Activated CD4-positive, CD25-positive, alpha-beta regulatory T cell treated with anti-CD3 and anti-CD28 coated beads, Interleukin-2, amount 50 U/mL, for 16 hours (primary cell): ENCODE results near the gene GPC1.
A peak's percentile ranks its signal among the peaks of the same experiment; 100 is the strongest.

Experiments used
- DNase-seq: peaks from one replicate; pipeline ENCODE4 v3.0.0-alpha.2; 2020; ENCODE audit warnings: low read depth, low spot score

GPC1 gene

DNA sequence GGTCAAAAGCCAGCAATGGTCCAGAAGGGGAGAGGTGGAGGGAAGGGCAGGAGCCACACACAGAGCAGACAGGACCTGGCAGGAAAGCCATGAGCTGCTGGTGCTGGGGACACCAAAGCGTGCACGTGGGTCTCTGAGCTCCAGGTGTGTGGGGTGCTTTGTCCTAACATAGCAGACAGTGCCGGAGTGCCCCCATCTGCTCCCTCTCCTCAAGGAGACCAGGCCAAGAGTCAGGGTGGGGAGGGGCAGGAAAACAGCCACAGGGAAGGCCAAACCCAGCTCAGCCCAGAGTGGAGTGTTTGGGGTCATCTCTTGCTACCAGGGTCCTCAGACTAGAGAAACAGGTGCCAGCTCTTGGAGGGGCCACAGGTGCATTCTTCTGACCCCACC, 4.2 kb upstream of the GPC1 start:
- no peak for DNase-seq

DNA sequence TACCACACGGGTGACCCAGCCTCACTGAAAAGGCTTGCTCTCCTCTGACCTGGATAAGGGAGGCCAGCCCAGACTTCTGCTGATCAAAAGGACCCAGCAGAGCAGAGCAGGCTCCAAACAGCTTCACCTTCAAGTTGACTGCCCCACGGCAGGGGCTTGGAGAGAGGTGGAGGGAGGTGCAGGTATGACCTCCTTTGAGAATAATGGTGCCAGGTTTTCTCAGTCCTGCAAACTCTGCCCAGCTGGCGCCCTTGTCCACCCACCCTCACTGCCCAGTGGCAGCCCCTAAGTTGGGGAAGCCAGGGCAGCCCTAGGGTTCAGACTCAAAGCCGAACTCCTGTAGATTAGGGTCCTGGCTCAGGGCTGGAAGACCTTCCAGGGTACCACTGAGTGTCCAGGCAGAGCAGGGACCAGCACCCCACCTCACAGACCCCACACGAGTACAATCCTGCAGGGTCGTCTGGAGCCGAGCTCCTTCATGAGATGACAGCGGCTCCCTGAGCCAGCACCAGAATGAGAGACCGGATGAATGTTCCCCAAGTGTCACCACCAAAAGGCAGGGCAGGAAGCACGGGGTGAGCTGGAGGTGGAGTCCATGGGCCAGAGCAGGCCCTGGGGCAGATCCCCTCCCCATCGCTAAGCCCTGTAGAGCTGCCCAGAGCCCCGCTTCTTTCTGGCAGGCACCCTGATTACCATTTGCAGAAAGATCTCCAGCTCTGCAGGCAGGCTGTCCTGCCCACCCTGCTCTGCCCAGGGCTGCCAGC, 3.6 kb upstream of the GPC1 start:
- DNase-seq = no peak

DNA sequence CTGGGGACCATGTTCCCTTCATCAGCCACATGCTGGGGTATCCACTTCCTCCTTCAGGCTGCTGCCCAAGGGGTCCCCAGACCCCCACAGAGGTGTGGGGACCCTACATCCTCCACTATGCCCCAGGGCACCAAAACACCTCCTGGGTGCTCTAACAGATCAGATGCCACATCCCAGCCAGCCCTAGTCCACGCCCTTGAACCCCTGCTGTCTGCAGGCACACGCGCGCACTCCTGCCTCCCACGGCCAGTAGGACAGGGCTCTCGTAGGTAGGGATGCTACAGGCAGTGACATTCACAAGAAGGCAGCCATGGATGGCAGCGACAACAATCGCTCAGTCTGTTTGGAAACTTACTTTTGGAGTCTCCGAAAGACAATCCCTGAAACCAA, 3.0 kb upstream of the GPC1 start:
- DNase-seq = no peak

DNA sequence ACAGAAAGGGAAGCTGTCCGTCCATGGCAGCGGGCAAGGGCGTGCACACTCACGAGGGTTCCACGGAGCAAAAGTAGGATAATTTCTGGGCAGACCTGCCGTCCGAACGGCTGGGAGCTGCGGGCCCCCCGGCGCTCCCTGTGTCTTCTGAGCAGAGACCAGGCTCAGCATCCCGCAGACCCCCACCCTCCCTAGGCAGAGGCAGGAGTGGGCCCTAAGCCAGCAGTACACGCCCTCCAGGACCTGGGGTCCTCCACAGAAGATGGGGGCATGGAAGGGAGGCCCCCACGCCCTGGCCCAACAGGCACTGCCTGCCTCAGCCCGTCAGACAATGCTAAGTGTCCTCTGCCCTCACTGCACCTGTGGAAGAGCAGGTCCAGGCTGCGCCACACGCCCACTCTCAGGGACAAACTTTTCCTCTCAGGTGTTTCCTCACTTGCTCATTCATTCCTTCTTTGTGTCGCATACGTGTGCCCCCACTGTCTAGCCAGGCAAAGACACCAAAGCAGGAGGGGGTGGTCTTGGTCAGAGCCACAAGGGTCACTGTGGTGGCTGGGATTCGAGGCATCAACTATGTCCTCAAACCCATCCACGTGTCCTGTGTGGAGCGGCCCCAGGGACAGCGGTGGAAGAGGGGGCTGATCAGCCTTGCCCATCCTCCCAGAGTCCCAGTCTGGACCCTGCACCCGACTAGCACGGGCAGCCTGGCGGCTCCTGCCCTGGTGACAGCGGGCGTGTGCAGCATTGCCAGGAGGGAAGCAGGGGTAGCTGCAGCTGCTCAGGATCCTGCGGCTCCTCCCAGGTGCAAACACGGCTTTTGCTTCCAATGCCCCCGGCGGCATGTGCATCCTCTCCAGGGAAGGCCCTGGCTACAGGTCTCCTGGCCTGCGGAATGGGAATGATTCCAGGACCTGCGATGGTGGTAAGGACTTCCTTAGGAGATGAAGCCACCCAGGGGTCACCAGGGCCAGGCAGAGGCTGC, 2.4 kb upstream of the GPC1 start:
- no peak for DNase-seq

DNA sequence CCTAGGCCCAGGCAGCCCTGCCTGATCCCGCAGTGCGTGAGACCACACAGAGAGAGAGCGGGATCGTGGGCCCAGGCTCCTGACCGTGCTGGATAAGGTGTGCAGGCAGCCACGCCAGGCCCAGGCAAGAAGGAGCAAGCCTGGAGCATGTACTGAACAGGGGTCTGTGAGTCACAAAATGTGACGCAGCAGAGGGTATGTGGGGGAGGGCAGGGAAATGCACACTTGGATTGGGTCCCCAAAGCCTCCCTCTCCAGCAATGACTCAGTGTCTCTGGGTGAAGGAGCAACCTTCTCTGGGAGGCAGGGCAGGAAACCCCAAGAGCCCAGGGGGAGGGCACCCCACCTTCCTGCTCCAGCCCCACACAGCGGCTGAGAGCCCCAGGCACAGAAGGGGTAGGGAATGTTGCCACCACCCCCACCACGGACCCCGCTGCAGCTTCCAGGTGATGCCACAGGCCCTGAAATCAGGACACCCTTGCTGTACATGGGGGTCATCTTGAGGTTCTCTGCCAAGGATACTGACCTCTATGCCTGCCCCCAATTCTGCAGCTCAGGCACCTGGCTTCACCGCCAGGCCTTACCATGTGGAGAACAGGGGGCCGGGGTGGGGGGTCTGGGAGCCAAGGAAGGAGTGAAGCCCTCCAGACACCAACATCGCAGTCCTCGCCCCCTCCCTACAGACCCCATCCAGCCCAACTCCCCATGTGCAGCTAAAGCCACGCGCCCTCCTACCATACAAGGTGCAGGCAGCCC, 1.3 kb upstream of the GPC1 start:
- DNase-seq = no peak

DNA sequence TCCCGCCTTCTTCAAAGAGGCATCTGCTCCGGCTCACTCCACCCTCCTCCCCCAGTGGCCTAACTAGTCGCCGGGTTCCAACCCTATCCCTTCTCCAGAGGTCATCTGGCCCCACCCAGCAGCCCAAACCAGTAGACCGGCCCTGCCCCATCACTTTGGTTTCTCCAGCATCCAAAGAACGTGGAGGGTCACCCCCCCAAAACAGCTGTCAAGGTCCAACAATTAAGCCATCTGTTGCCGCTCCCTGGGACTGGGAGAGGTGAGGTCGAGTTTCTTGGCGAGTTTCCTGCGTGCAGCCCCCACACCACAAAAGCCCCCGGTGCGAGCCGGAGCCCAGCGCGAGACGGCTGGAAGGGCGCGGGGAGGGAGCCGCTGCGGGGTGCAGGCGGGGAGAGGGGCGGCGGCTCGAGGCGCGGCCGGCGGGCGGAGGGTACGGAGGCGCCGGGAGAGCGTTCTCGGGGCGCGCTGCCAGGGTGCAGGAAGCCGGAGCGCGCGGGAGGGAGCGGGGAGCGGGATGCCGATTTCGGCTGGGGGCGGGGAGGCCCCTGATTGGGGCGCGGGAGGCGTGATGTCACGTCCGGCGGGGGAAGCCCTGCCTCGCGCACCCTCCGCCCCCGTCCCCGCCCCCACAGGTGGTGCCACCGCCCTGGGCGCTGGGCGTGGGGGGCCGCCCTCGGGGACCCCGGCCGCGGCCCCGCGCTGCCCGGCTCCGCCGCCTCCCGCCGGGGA, 571 bp upstream of the GPC1 start:
- DNase-seq = peak; percentile 72

DNA sequence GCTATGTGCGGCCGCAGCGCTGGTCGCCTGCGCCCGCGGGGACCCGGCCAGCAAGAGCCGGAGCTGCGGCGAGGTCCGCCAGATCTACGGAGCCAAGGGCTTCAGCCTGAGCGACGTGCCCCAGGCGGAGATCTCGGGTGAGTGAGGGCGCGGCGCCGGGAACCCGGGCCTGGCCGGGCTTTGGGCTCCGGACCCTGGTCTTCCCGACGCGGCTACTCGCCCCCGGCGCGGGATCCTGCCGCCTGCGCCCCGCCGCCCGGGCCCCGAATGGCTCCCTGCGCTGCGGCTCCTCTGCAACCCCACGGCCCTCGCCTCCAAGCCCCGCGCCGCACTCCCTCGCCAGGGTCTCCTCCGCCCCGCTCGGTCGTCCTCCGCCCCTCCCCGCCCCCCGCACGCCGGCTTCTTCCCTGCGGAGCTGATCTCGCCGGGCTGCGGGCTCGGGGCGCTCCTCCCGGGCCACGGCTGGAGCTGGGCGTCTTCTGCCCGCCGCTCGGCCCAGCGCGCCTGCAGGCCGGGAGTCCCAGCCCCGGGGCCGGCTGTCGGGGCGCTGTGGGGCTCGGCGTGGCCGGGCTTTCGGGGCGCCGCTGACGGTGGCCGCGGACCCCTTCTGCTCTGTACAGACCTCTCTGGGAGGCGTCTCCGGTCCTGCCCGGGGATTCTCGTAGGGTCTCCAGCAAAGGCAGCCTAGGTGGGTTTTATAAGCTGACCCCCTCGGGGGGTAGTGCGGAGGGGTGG, 652 bp downstream of the GPC1 start:
- no peak for DNase-seq

DNA sequence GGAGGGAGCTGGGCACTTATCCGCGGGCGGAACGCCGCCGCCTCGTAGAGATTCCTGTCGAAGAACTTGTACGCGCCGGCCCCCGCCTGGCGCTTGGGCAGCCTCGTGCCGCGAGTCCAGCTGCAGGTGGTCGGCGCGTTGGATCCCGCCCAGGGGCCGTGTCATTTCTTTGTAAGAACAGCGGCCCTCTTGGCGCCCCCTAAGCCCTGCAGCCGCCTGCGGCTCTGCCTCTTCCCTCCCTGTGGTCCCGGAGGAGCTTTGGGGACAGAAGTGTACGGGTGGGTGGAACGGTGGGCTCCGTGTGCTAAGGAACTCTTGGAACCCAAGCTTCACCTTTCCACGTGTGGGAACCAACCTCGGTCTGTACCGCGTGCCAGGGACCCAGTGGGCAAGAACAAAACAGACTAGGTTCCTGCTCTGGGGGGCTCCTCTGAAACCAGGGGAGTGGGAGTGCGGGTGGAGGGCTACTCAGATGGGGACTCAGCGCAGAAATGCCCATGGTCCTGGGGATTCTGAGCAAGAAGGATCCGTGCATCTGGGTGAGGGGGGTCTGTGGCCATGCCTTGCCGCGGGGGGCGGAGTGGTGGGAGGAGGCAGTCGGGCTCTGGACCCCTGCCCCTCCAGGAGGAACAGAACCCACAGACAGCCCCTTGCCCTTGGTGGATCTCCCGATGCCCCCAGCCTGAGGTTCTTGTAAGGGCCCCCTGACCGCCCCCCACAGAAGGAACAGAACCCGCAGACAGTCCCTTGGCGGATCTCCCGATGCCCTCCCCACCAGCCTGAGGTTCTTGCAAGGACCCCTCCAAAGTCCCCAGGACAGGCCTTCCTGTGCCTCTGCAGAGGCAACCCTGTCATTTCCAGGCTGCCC, 1.5 kb downstream of the GPC1 start:
- no peak for DNase-seq

DNA sequence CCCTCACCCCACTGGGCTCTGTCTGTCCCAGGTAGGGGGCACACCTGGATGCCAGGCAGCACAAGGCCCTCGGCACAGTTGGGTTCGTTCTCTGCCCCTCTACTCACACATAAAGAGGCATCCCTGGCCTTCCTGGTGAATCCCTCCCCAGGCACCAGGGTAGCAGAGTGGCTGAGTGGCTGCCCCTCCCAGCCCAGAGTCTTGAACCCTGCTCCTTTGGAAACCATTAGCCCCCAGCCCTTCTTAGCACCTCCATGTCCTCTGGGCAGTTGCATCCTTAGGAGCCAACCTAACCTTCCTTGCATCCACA, 2.0 kb downstream of the GPC1 start:
- no peak for DNase-seq

DNA sequence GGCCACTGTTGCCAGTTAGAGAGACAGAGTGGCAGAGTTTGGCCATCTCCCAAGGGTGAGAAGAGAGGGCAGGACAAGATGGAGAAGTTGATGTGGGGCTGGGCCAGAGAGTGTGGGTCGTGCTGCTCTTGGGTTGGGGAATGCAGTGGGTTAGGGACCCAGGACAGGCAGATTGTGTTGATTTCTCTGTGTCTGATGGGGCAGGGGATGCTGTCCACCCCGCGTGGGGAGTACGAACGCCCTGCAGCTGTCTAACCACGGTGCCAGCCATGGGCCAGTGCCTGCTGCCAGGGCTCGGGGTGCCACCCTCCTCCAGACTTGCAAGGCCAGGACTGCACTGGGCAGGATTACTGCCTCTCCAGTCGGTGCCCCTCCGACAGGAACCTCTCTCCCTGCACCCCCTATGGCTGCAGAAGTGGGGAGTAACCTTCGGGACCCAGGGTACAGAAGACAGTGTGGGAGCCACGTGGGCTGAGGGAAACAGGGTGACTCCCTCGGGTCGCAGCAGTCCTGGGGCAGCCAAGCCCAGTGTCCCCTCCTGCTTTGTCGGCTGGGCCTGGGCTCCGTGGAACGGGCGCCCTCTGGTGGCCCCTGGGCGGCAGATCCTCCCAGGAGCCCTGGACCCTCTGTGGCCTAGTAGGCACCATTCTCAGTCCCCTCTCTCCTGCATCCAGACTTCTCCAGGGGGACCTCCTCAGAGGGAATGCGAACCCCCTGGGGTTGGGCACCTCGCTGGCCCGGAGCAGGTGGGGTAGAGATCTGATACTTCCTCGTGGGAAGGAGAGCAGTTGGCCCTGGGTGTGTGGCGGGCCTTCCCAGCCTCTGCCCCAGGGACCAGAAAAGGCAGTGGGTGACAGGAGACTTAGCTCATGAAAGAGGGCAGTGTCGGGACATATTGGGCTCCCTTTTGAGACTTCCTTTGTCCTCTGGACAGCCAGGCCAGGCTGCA, 2.7 kb downstream of the GPC1 start:
- DNase-seq = peak; percentile 30

DNA sequence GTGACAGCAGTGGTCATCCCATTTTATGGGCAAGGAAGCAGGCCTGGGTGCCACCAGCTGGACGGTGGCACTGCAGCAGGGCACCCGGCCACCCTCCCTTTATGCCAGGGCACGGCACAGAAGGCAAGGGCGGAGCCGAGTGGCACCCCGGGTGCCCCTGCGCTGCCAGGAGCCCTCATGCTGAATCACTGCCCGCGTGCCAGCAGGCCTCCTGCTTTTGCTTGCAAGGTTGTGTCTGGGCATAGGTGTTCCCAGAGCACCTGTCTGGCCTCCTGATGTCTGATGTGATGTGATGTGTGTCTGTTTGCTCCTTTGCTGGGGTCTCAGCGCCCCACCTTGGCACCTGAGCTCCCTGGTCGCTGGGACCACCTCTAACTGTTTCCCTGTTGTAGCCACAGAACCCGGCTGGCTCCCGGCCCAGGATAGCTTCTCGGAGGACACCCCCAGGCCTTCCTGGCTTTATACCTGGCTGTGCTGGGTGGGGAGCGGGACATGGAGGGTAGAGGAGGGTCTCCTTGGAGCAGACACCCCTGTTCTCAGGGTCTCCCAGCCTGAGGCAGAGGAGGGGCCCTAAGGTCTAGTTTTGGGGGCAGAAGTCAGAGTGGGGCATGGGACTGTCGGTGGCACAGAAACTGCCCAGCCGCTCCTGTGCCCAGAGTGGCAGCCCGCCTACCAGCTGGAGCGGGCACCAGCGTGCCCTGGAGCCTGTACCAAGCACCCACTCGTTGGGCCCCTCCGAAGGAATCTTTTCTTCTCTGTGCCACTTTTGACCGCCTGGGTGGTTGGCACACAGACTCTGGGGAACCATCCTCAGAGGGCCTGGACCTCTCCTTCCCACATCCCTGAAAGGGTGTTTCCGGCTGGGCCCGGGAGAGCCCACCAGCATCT, 3.6 kb downstream of the GPC1 start:
- DNase-seq = no peak

DNA sequence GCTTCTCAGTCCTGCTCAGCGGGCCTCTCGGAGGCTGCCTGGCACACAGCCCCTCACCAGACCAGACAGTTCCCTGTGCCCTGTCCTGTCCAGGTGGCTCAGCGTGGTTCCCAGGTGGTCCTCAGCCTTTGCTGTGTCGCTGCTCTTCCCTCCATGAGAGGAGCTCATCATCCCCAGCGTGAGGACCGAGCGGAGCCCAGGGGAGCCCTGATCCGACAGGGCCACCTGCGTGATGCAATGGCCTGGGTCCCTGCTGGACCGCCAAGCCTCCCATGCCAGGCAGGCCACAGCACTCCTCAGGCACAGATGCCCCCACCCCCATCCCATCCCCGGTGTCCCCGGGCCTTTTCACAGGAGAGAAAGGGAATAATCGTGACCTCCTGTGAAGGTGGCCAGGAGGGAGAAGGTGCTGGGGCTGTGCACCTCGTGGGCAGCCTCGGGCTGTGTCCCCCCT, 4.3 kb downstream of the GPC1 start:
- no peak for DNase-seq

DNA sequence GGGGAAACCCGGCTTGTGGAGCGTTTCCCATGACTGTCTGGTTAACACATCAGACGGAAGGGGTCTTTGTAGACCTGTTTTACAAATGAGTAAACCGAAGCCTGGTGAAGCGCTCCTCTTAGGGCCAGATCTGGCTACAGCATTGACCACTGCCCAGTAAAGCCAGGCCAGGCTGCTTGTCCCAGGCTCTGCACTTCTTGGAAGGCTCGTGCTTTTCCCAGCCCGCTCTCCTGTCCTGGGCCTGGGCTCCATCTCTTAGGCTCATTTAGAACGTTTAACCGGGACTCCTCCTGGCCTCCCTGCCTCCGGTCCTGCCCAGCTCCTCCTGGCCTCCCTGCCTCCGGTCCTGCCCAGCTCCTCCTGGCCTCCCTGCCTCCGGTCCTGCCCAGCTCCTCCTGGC, 4.8 kb downstream of the GPC1 start:
- no peak for DNase-seq

DNA sequence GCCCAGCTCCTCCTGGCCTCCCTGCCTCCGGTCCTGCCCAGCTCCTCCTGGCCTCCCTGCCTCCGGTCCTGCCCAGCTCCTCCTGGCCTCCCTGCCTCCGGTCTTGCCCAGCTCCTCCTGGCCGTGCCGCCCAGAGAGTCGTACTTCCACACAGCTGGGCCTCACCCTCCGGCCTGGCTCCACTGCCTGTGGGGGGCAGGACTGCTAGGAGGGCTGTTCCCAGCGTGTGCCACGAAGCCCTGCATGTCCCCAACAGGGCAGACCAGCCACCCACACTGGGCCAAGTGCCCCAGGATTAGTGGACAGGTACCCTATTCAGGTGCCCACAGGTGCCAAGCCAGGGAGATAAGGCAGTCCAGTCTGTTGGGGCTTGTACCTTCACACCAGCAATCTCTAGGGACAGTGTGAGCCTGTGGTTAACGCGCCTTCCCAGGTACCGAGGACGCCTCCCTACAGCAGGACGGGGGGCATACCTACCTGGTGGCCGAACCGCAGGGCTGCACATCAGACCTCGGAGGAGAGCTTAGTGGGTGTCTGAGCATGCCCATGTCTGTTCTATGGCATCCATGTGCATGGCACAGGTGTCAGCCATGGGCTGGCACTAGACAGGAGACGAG, 5.3 kb downstream of the GPC1 start:
- DNase-seq = no peak

DNA sequence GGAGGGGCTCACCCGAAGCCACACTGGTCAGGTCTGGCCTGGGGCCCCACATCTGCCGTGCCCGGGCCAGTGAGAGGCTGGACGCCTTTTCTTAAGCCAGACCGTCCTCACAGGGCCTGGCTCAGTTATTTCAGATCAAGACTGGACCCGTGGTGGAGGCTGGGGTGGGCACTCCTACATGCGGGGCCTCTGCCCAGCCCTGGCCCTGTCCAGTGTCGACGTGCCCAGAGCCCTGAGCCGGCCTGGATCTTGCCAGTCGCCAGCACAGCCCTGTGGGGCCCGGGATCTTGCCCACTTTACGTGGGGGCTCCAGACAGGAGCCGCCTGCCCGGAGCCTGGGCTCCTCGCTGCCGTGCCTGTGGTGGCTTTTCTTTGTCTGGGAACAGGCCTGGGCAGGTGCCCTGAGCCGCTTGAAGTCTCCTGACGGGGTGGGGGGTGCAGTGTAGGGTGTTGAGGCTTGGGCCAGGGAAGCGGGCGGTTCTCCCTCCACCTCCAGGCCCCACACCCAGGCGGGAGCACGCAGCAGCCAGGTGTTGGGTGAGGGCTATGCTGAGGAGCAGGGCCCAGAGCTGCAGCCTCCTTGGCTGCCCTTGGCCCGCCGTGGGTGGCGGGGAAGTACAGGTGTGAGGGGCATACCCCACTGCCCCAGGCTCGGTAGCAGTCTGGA, 6.0 kb downstream of the GPC1 start:
- DNase-seq = no peak

DNA sequence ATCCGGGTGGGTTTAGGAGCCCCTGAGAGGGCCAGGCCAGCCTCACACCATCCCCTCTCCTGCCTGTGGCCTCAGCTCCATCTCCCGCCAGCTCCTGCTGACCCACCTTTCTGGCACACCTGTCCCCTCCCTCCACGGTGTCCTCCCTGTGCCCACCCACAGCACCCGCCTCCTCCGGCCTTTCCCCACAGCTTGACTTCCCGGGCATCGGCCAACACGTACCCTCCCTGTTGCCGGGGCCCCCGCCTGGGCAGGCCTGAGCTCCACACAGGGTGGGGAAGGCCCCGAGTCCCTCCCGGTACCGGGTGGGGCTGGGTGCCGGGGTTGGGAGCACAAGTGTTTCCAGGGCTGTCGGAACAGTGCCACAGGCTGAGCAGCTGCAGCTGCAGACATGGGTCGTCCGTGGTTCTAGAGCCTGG, 6.5 kb downstream of the GPC1 start:
- DNase-seq = no peak
